HepG2 (cell line): ENCODE results near the gene H1-8. TPM values are rescaled to one million over a fixed set of nuclear protein-coding genes. Genes with fewer than 3 reads are reported as not detected.

Experiments used
- ATAC-seq: fragments of 200-7000 bp; cut with Tn5 transposase; 3 replicates; pipeline ENCODE4 v1.9.1; 2020; ENCODE audit warnings: mild to moderate bottlenecking, moderate library complexity
- BruUV-seq: library from RNA; stranded (reverse); fragments of 400-500 nt; replicated peaks from 2 replicates; lab custom pipeline; 2021; lab: Mats Ljungman, UMichigan
- CTCF ChIA-PET: fragments of 300-600 bp; formaldehyde crosslinking; extraction: SDS; loops from one replicate; lab custom pipeline; 2021; ENCODE audit warnings: low total read pairs, inconsistent platforms, low intra/inter-chr PET ratio; lab: Yijun Ruan, JAX
- POLR2A ChIA-PET: fragments of 350-600 bp; sonication (Branson Sonifier 250); formaldehyde crosslinking; loops from one replicate; lab custom pipeline; 2020; ENCODE audit warnings: antibody characterized with exemption, inconsistent platforms; lab: Yijun Ruan, JAX
- DNase-seq: peaks from one replicate; pipeline ENCODE4 v3.0.0-alpha.2; 2015; ENCODE audit warnings: low spot score
- FAIRE-seq: peaks from 3 replicates; lab custom pipeline; 2011; peaks lifted over from hg19 to GRCh38; lab: Jason Lieb, UNC
- H2AFZ ChIP-seq: one replicate; pipeline ENCODE4 v1.6.1; 2011; ENCODE audit warnings: low read length, inconsistent platforms
- H3K27ac ChIP-seq: fragments of 300-600 bp; 3 replicates; pipeline ENCODE4 v1.8.0; 2011; ENCODE audit warnings: mixed run types, mild to moderate bottlenecking, mixed read lengths, low read length, inconsistent platforms; ENCODE audit not compliant: insufficient read depth; ENCODE audit errors: extremely low read length
- H3K27me3 ChIP-seq, 2 experiments: fragments of 200-600 bp in 1 of 2; 2 replicates in 1 of 2; 3 replicates in 1 of 2; pipeline versions ENCODE4 v1.6.0 to v1.8.0; 2011; ENCODE audit warnings: low read length in 2 of 2, mild to moderate bottlenecking in 2 of 2, moderate library complexity in 2 of 2, inconsistent platforms in 1 of 2; ENCODE audit not compliant: insufficient read depth in 2 of 2, control insufficient read depth in 1 of 2
- H3K36me3 ChIP-seq, 2 experiments: fragments of 200-600 bp in 1 of 2; replicated peaks in 1 of 2; 2 replicates in 1 of 2; 3 replicates in 1 of 2; pipeline versions ENCODE4 v1.5.1 to v1.8.0; 2011; ENCODE audit warnings: low read length in 2 of 2, inconsistent platforms in 1 of 2; ENCODE audit not compliant: insufficient read depth in 2 of 2, control insufficient read depth in 1 of 2
- H3K4me1 ChIP-seq: 2 replicates; pipeline ENCODE4 v1.5.1; 2012; ENCODE audit warnings: low read length, inconsistent platforms; ENCODE audit not compliant: insufficient read depth
- H3K4me2 ChIP-seq: 2 replicates; pipeline ENCODE4 v1.6.0; 2011; ENCODE audit warnings: low read depth, low read length, inconsistent platforms
- H3K4me3 ChIP-seq, 3 experiments: fragments of 200-600 bp in 1 of 3; sonication (generic), shearing (Covaris generic) in 1 of 3; replicated peaks in 1 of 3; 2 replicates each; pipeline ENCODE4 v1.5.1; 2011 to 2016; ENCODE audit warnings: low read length in 3 of 3, inconsistent platforms in 2 of 3, low read depth in 2 of 3, mild to moderate bottlenecking in 2 of 3, control low read depth in 1 of 3, mixed read lengths in 1 of 3; ENCODE audit not compliant: insufficient read depth in 1 of 3
- H3K79me2 ChIP-seq: one replicate; pipeline ENCODE4 v1.6.1; 2011; ENCODE audit warnings: low read length, inconsistent platforms; ENCODE audit not compliant: insufficient read depth
- H3K9ac ChIP-seq: 2 replicates; pipeline ENCODE4 v1.6.0; 2011; ENCODE audit warnings: mild to moderate bottlenecking, low read depth, low read length, inconsistent platforms; ENCODE audit not compliant: insufficient read depth
- H3K9me3 ChIP-seq: 2 replicates; pipeline ENCODE4 v1.5.1; 2012; ENCODE audit warnings: mild to moderate bottlenecking, low read length
- H4K20me1 ChIP-seq: 2 replicates; pipeline ENCODE4 v1.6.0; 2011; ENCODE audit warnings: inconsistent platforms, mild to moderate bottlenecking, low read length, moderate library complexity; ENCODE audit not compliant: insufficient read depth
- FOXO1 ChIP-seq: sonication (generic); formaldehyde crosslinking; IDR thresholded peaks from 2 replicates; pipeline ENCODE4 v1.4.0; 2020; ENCODE audit warnings: missing genetic modification reagents
- MTA3 ChIP-seq: sonication (generic); formaldehyde crosslinking; IDR thresholded peaks from 2 replicates; pipeline ENCODE4 v1.4.0; 2020; ENCODE audit warnings: missing genetic modification reagents
- NR2F2 ChIP-seq: IDR thresholded peaks from 2 replicates; pipeline ENCODE4 v1.6.1; 2012; ENCODE audit warnings: low read depth, inconsistent platforms, borderline replicate concordance
- TFE3 ChIP-seq: IDR thresholded peaks from 2 replicates; pipeline ENCODE4 v1.6.1; 2016
- ZNF318 ChIP-seq: sonication (generic); formaldehyde crosslinking; IDR thresholded peaks from 2 replicates; pipeline ENCODE4 v1.4.0; 2020; ENCODE audit warnings: mild to moderate bottlenecking, missing genetic modification reagents
- ZNF484 ChIP-seq: sonication (generic); formaldehyde crosslinking; IDR thresholded peaks from 2 replicates; pipeline ENCODE4 v1.5.1; 2020; ENCODE audit warnings: mild to moderate bottlenecking, low read depth, missing genetic modification reagents, borderline replicate concordance
- WGBS: methylation state at CpG from one replicate; pipeline ENCODE4 v1.1.6; 2017; ENCODE audit warnings: low lambda C conversion rate; 5-methylcytosine and 5-hydroxymethylcytosine counted together
- in situ Hi-C: cut with HindIII; loops from 2 replicates; pipeline ENCODE4 v1.10.0; 2017; ENCODE audit warnings: low pct_unique_long_range_greater_than_20kb; ENCODE audit not compliant: extremely low pct_ligation_motif_present
- intact Hi-C: fragments of 100-400 bp; cut with micrococcal nuclease; formaldehyde crosslinking; loops from one replicate; pipeline ENCODE4 v1.10.0; 2022; ENCODE audit not compliant: unreplicated experiment
- polyA plus RNA-seq, 8 experiments: library from polyadenylated mRNA; depleted of rRNA in 3 of 8; stranded (reverse) in 7 of 8; unstranded in 1 of 8; fragments of >200 nt; fragmentation: Illumina TruSeq in 4 of 8; extraction: Trizol in 4 of 8; gene quantifications; 2 replicates each; pipeline versions ENCODE4 v1.2.1 to v1.2.3, GENCODE V29; 2011 to 2016; ENCODE audit warnings: low read depth in 4 of 8, missing spikeins in 1 of 8, mixed read lengths in 1 of 8; ENCODE audit not compliant: insufficient read depth in 1 of 8
- total RNA-seq, 5 experiments: library from RNA; depleted of rRNA; stranded (reverse); fragments of >200 nt; fragmentation: Illumina TruSeq; extraction: Trizol; gene quantifications; 2 replicates each; pipeline ENCODE4 v1.2.3, GENCODE V29; 2016; ENCODE audit warnings: low read depth in 1 of 5

The H1-8 gene
- total and polyA plus RNA-seq, 2 of the 13 experiments (the other 11 are each of a cell fraction or from before 2014, with no cell fraction given): 0.08 TPM; not detected in 1

GRCh38 chr3:129584631-129585030, 41.7 kb downstream of the H1-8 start:
- 98% methylated on average over 3 of the region's 3 CpGs for WGBS
- Histone ChIP-seq H3K27ac (no peak overlapping the region), H3K4me3 (no peak overlapping the region), H3K9me3 (no peaks in the 10 kb centered on the region), H3K4me2 (no peak overlapping the region), H3K36me3 (peaks cover 51 to 69% of the 10 kb centered on the region in 2 experiments; a peak in 4 of 5 replicates), H3K4me1 (peaks cover 3% of the 10 kb centered on the region; the same call in 1 of the 2 replicates), H3K9ac (no peak overlapping the region), H4K20me1 (no peaks in the 10 kb centered on the region), H2AFZ (no peak overlapping the region), H3K27me3 (no peaks in the 10 kb centered on the region), H3K79me2 (no peaks in the 10 kb centered on the region)
- BruUV-seq: no TSS peak
- ChIA-PET CTCF (no interaction called here), POLR2A (no interaction called here)
- intact Hi-C loops (no loop called here), in situ Hi-C loops (no loop called here)
- DNase-seq (no peak), FAIRE-seq (no peak), ATAC-seq (no peak)
- TF ChIP-seq FOXO1 (CRISPR knock-in tag): no peak
- no peak for TF ChIP-seq MTA3 (CRISPR knock-in tag)
- no peak for TF ChIP-seq ZNF318 (CRISPR knock-in tag)
- no peak for TF ChIP-seq ZNF484 (CRISPR knock-in tag)
- TF ChIP-seq NR2F2: no peak
- no peak for TF ChIP-seq TFE3
